GM23248 (cell line): ENCODE results near the gene KCND3. TPM values are rescaled to one million over a fixed set of nuclear protein-coding genes. Genes with fewer than 3 reads are reported as not detected.

ENCODE experiments used
- DNase-seq: peaks from one replicate; pipeline ENCODE4 v3.0.0-alpha.2; 2015
- H2AFZ ChIP-seq: fragments of 200-600 bp; sonication (generic); 2 replicates; pipeline ENCODE4 v1.6.1; 2016; ENCODE audit warnings: antibody characterized with exemption
- H3F3A ChIP-seq: fragments of 200-600 bp; sonication (generic); 2 replicates; pipeline ENCODE4 v1.6.1; 2016; ENCODE audit warnings: mild to moderate bottlenecking, antibody characterized with exemption, mixed run types; ENCODE audit not compliant: insufficient read depth
- H3K27ac ChIP-seq: fragments of 200-600 bp; sonication (generic); 2 replicates; pipeline ENCODE4 v1.5.1; 2016; ENCODE audit warnings: mild to moderate bottlenecking
- H3K27me3 ChIP-seq: fragments of 200-600 bp; sonication (generic); replicated peaks from 2 replicates; pipeline ENCODE4 v1.6.1; 2016; ENCODE audit warnings: mild to moderate bottlenecking; ENCODE audit not compliant: insufficient read depth
- H3K36me3 ChIP-seq: fragments of 200-600 bp; sonication (generic); 2 replicates; pipeline ENCODE4 v1.6.1; 2016; ENCODE audit warnings: low read depth, mild to moderate bottlenecking
- H3K4me1 ChIP-seq: fragments of 200-600 bp; sonication (generic); 2 replicates; pipeline ENCODE4 v1.6.1; 2016; ENCODE audit warnings: mild to moderate bottlenecking; ENCODE audit not compliant: insufficient read depth
- H3K4me2 ChIP-seq: fragments of 200-600 bp; sonication (generic); one replicate; pipeline ENCODE4 v1.6.1; 2016; ENCODE audit warnings: mild to moderate bottlenecking; ENCODE audit not compliant: unreplicated experiment
- H3K4me3 ChIP-seq: fragments of 200-600 bp; sonication (generic); 2 replicates; pipeline ENCODE4 v1.5.1; 2016; ENCODE audit warnings: mild to moderate bottlenecking
- H3K79me2 ChIP-seq: fragments of 200-600 bp; sonication (generic); 2 replicates; pipeline ENCODE4 v1.6.1; 2016; ENCODE audit warnings: mild to moderate bottlenecking; ENCODE audit not compliant: insufficient read depth
- H3K9ac ChIP-seq: fragments of 200-600 bp; sonication (generic); 2 replicates; pipeline ENCODE4 v1.6.1; 2016; ENCODE audit warnings: mild to moderate bottlenecking
- H3K9me2 ChIP-seq: fragments of 200-600 bp; sonication (generic); 2 replicates; pipeline ENCODE4 v1.6.1; 2016; ENCODE audit warnings: mixed run types, mild to moderate bottlenecking, moderate library complexity; ENCODE audit not compliant: insufficient read depth
- H3K9me3 ChIP-seq: fragments of 200-600 bp; sonication (generic); one replicate; pipeline ENCODE4 v1.6.1; 2017; ENCODE audit warnings: low read depth
- H4K20me1 ChIP-seq: fragments of 200-600 bp; sonication (generic); 2 replicates; pipeline ENCODE4 v1.6.0; 2016; ENCODE audit not compliant: insufficient read depth
- EZH2 ChIP-seq: fragments of 200-600 bp; sonication (generic); IDR thresholded peaks from 2 replicates; pipeline ENCODE4 v1.6.1; 2018; ENCODE audit warnings: antibody characterized with exemption, mild to moderate bottlenecking; ENCODE audit not compliant: insufficient read depth, poor library complexity, severe bottlenecking
- EZH2phosphoT487 ChIP-seq: fragments of 200-600 bp; sonication (generic); IDR thresholded peaks from 2 replicates; pipeline ENCODE4 v1.6.1; 2018; ENCODE audit warnings: antibody characterized with exemption, moderate library complexity, mild to moderate bottlenecking, low read depth; ENCODE audit not compliant: insufficient read depth
- WGBS, 2 experiments: methylation state at CpG; one replicate each; pipeline ENCODE4 v1.1.6; 2015 to 2017; ENCODE audit warnings: low lambda C conversion rate in 2 of 2, low coverage in 1 of 2; ENCODE audit errors: missing lambda C conversion rate in 2 of 2; 5-methylcytosine and 5-hydroxymethylcytosine counted together
- in situ Hi-C: fragments of 300-500 bp; cut with MboI; formaldehyde crosslinking; loops from 2 replicates; pipeline ENCODE4 v1.15.0; 2020
- polyA plus RNA-seq: library from polyadenylated mRNA; unstranded; fragments of >200 nt; fragmentation: Nextera tagmentation; extraction: Ambion mirVana; gene quantifications from 2 replicates; pipeline ENCODE4 v1.2.1, GENCODE V29; 2016
- total RNA-seq: library from RNA; depleted of rRNA; stranded (reverse); fragments of >200 nt; shearing (Covaris generic); gene quantifications from 2 replicates; pipeline ENCODE4 v1.2.3, GENCODE V29; 2014

The KCND3 gene
- total and polyA plus RNA-seq, 2 experiments from 2014 or later, result 0.08 to 0.22 TPM

DNA sequence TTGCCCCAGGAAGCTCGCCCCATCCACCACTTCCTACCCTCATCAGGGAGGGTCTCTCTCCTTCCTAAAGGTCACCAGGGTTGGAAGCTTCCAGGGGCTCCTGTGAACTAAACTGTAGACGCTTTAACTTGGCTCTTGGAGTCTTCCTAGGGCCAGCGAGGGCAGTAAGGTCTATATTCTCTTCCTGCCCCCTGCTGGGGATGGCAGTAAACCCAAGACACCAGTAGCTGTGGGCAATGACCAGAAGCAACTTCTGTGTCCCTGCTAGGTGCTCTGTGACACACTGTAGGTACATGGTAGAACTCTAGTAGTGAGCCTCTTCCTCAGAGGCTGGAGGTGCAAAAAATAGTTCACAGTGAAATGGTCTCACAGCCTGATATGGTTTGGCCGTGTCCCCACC lies 30.0 kb downstream of the KCND3 start:
- 29% methylated on average over 4 of the region's 4 CpGs for WGBS, 2 experiments
- Histone ChIP-seq H3K27me3 (peaks cover 6% of the 10 kb centered on the region; the same call in 1 of the 2 replicates), H3K9me3 (no peaks in the 10 kb centered on the region), H3K27ac (no peak overlapping the region), H3K9ac (no peak overlapping the region), H3K36me3 (no peaks in the 10 kb centered on the region), H3K9me2 (no peaks in the 10 kb centered on the region), H3K4me2 (no peak overlapping the region), H4K20me1 (no peaks in the 10 kb centered on the region), H2AFZ (no peak overlapping the region), H3K79me2 (no peaks in the 10 kb centered on the region), H3K4me3 (no peak overlapping the region), H3K4me1 (no peaks in the 10 kb centered on the region), H3F3A (no peaks in the 10 kb centered on the region)
- no peak for DNase-seq
- in situ Hi-C loops, result no loop called here
- TF ChIP-seq EZH2phosphoT487 (no peak), EZH2 (no peak)

DNA sequence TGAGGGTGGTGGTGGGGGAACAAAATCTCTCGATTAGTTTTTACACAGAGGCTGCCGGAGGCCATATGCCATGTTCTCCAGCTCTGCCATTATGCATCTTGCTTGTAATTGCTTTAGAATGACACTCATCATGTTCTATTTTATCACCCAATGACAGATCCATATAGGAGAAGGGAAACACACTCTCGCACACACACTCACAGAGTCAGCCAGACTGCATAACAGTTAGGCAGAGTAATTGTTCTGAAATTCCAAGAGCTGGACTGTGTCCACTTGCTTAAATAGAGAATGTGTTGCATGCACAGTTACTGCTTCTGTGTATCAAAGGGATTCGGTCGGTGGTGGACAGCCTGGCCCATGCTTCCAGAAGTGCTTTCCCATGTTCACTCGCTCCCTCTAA lies 30.6 kb downstream of the KCND3 start:
- H3K27ac ChIP-seq, result no peak overlapping the region
- TF ChIP-seq EZH2phosphoT487 (no peak), EZH2 (no peak)
- H3K9me2 ChIP-seq, result no peaks in the 10 kb centered on the region
- H3K9ac ChIP-seq, result no peak overlapping the region
- no peaks in the 10 kb centered on the region for H3K79me2 ChIP-seq
- no peak overlapping the region for H3K4me3 ChIP-seq
- H3K4me2 ChIP-seq, result no peak overlapping the region
- no peak for DNase-seq
- H4K20me1 ChIP-seq, result no peaks in the 10 kb centered on the region
- peaks cover 6% of the 10 kb centered on the region; the same call in 1 of the 2 replicates for H3K27me3 ChIP-seq
- 59 to 72% methylated on average over 6 of the region's 6 CpGs for WGBS, 2 experiments
- H3F3A ChIP-seq, result no peaks in the 10 kb centered on the region
- no peaks in the 10 kb centered on the region for H3K4me1 ChIP-seq
- H3K9me3 ChIP-seq, result no peaks in the 10 kb centered on the region
- no peak overlapping the region for H2AFZ ChIP-seq
- in situ Hi-C loops, result no loop called here
- no peaks in the 10 kb centered on the region for H3K36me3 ChIP-seq

DNA sequence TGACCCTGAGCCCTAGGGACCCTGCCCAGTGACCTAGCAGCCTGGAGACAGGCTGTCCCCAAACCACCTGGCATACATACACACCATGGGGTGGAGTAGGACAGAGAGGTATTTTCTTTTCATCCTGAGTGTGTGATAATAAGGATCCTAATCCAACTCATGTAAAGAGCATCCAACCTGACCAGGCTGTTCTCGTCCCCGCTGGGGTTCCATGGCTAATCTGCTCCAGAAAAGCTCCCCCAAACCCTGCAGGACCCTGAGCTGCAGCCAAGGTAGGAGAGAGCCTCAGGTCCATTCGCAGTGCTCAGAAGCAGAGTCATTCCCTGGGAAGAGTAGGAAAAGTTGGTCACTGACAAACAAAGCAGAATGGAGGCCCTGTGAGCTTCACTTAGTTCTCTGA lies 31.4 kb downstream of the KCND3 start:
- H3K4me2 ChIP-seq, result no peak overlapping the region
- no peaks in the 10 kb centered on the region for H3K4me1 ChIP-seq
- TF ChIP-seq EZH2phosphoT487 (no peak), EZH2 (no peak)
- in situ Hi-C loops, result no loop called here
- H3K27ac ChIP-seq, result no peak overlapping the region
- no peak overlapping the region for H3K9ac ChIP-seq
- no peak overlapping the region for H3K4me3 ChIP-seq
- peaks cover 1% of the 10 kb centered on the region; the same call in 1 of the 2 replicates for H3K27me3 ChIP-seq
- H4K20me1 ChIP-seq, result no peaks in the 10 kb centered on the region
- no peaks in the 10 kb centered on the region for H3F3A ChIP-seq
- H3K36me3 ChIP-seq, result no peaks in the 10 kb centered on the region
- no peak overlapping the region for H2AFZ ChIP-seq
- no peaks in the 10 kb centered on the region for H3K9me3 ChIP-seq
- H3K79me2 ChIP-seq, result no peaks in the 10 kb centered on the region
- no peak for DNase-seq
- no peaks in the 10 kb centered on the region for H3K9me2 ChIP-seq
- 39 to 45% methylated on average over 3 of the region's 3 CpGs for WGBS, 2 experiments

DNA sequence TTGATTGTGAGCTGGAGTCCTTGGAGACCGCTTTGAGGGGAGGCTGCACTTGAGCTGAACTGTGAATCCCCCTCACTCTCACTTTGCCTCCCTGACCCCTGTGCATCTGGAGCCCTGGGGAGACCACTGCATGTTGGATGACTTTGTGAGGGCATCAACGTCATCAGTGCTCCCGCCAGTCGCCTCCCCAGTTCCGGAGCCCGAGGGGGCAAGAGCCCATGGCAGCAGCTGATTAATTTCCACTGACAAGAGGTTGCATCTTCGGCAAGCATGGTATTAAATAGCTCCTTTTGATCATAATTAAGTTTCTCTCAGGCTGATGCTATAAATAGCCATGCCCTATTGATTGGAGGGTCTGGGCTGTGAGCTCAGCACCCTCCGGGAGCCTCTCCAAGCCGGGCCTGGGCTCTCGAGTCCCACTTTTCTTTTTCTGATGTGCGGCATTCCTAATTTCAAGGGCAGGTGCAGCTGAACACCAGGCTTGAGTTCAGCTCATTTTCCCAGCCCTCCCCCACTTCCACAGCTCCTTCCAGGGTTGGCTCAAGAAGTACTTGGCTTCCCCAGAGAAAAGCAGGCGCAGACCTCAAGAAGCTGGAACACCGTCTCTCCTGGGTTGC lies 33.2 kb downstream of the KCND3 start:
- no peak overlapping the region for H2AFZ ChIP-seq
- no peaks in the 10 kb centered on the region for H3K79me2 ChIP-seq
- in situ Hi-C loops, result no loop called here
- 73 to 77% methylated on average over 13 of the region's 13 CpGs for WGBS, 2 experiments
- no peaks in the 10 kb centered on the region for H3K4me1 ChIP-seq
- no peak overlapping the region for H3K4me2 ChIP-seq
- no peaks in the 10 kb centered on the region for H3K9me2 ChIP-seq
- no peak overlapping the region for H3K9ac ChIP-seq
- no peaks in the 10 kb centered on the region for H3K36me3 ChIP-seq
- no peaks in the 10 kb centered on the region for H3K27me3 ChIP-seq
- no peaks in the 10 kb centered on the region for H3F3A ChIP-seq
- no peak for TF ChIP-seq EZH2phosphoT487
- TF ChIP-seq EZH2, result no peak
- no peaks in the 10 kb centered on the region for H4K20me1 ChIP-seq
- H3K9me3 ChIP-seq, result no peaks in the 10 kb centered on the region
- DNase-seq, result no peak
- no peak overlapping the region for H3K27ac ChIP-seq
- no peak overlapping the region for H3K4me3 ChIP-seq
